GM19395 (cell line): Measurements from ENCODE around the gene PPIF.

Experiments used
- ATAC-seq: cut with Tn5 transposase; IDR thresholded peaks from one replicate; pipeline ENCODE4 v1.9.1; 2021; ENCODE audit warnings: mild to moderate bottlenecking, moderate library complexity; ENCODE audit not compliant: unreplicated experiment

PPIF gene

DNA sequence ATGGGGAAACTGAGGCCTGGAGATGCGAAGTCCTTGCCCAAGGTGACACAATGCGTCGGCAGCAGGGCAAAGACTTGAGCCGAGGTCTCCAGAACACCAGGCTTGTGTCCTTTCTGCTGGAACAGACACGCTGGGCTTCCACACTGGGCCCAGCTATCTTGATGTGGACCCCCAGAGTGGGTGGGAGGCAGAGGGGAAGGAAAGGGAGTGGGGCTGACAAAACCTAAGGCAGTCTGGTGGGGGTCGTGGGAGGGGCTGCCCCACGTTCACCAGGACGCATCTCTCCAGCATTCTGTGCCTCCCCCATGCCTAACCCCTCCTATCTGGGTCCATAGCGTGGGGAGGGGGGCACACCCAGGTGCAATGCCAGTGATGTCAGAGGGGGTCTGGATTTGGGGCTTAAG lies 38.1 kb downstream of the PPIF start:
- no peak for ATAC-seq

GRCh38 chr10:79385804-79386531 lies 38.7 kb downstream of the PPIF start:
- no peak for ATAC-seq

DNA sequence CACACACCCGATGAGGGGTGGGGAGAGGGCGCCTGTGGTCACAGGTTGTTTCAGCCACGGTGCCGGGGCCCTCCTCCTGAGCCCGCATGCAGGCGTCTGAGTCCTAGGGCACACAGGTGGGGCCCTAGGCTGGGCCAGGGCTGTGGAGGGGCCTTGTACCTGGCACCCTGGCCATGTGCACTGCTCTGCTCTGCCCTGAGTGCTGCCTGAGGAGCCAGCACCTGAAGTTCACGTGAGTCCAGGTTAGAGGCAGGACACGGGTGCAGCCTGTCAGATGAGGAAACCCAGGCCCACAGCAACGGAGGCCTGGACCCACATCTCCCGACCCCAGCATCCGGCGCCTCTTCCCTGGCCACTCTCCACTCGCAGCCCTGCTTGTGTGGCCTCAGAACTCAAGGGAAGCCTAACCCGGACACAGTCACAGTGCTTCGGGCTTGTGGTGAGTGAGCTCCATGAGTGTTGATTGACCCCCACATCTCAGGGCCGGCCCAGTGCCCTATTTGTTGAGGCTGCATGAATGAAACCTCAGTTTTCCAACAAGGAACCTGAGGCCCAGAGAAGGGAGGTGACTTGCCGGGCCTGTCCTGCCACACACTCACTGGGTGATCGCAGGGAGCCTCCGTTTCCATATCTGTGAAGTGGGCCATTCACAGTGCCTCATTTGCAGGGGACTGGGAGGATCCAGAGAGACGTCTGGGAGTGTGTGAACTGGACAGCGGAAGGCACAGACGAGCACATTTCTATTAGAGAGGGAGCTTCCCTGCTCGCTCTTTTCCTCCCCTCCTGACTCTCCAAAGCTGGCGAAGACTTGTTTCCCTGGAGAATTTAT lies 39.6 kb downstream of the PPIF start:
- ATAC-seq: no peak

DNA sequence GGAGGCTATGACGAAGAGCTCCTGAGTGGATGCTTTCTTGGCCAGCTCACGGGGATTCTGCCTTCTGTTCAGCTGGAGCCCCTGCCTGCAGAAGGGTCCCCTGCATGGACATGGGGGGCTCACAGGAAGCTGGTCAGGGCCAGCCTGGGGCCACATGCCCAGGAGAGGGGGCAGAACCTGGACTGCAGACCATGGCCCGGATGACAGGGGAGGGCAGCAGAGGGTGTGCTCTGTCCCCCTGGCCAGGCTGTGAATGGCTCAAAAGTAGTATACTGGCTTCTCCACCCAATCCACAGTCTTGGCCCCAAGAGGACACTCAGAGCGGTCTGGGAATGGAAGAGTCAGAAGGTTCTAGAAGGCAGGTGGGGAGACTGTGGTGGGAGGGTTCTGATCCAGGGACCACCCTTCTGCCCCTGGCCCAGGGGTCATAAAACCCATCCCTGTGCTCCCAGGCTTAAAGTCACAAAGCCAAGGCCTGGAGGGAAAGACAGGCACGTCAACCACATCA lies 40.3 kb downstream of the PPIF start:
- no peak for ATAC-seq

GRCh38 chr10:79387974-79388850 lies 40.9 kb downstream of the PPIF start:
- ATAC-seq: no peak

DNA sequence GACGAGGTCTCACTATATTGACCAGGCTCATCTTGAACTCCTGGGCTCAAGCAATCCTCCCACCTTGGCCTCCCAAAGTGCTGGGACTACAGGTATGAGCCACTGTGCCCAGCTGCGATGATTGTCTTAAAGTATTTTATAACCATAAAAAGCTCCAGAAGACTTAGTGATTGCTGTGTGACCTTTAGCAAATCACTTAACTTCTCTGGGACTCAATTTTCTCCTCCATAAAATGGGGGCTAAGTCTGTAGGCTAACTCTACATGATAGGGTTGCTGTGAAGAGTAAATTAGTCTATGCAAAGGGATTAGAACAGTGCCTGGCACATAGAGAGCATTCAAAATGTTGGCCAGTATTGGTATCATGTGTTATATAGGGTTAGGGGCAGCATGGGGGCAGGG lies 42.8 kb downstream of the PPIF start:
- no peak for ATAC-seq

DNA sequence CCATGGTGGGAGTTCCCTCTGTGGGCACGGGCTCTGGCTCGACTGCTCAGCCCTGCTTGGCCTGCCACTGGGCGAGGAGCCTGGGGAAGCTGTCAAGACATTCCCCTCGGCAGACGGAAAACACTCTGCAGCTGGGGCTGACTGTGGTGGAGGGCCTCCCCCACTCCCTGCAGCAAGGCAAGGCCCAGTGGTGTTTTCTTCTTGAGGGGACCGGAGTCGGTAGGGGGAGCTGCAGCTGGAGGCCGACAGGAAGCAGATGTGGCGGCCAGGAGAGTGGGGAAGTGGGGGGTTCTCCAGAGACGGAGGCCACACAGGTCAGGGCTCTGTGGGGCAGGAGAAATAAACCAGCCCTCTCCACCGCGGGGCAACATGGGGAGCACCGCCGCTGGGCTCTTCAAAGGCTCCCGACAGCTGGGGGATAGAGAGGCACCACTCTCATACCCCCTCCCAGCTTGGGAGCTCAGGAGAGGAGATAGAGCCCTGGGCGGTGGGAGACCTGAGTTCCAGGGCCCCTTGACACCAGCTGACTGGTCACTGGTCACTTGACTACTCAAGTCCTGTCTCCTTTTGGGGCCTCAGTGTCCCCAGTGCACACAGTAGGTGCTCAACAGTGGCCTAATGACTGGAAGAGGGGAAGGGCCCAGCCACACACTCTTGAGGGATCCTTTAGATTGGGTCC lies 43.4 kb downstream of the PPIF start:
- ATAC-seq: no peak

DNA sequence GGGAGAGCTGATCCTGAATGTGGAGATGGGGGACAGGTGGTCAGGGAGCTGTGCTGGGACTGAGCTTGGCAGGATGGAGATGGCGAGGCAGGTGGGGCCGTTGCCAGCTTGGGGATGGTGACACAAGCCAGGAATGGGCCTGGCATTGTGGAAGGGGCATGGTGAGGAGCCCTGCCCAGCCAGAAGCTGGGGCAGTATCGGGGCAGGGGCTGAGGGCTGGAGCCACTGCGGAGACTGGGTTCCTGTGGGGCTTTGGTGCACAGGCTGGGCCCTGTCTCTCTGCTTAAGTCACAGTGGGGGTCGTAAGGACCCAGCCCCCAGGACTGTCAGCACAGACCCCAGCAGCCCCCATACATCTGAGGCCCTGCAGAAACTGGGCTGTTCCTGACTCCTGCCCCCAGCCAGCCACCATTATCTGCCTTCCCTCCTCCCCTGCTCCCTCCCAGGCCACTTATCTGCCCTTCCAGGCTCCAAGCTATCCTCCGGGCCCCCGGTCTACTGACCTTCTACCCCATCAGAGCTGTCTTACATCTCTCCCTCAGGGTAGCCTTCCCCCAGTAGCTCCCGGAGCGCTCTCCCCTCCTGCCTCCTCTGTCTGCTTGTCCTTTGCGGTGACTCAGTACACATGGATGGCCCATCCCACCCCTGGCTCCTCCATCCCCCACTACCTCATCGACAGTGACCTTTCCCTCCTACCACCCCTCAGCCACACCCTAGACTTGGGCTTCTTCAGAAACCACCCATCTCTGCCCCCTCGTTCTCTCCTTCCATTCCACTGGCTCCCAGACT lies 44.2 kb downstream of the PPIF start:
- ATAC-seq: no peak

- ATAC-seq: no peak
Observed at GRCh38 chr10:79392020-79392398, 44.7 kb downstream of the PPIF start.

GRCh38 chr10:79392506-79393176 lies 45.4 kb downstream of the PPIF start:
- no peak for ATAC-seq

DNA sequence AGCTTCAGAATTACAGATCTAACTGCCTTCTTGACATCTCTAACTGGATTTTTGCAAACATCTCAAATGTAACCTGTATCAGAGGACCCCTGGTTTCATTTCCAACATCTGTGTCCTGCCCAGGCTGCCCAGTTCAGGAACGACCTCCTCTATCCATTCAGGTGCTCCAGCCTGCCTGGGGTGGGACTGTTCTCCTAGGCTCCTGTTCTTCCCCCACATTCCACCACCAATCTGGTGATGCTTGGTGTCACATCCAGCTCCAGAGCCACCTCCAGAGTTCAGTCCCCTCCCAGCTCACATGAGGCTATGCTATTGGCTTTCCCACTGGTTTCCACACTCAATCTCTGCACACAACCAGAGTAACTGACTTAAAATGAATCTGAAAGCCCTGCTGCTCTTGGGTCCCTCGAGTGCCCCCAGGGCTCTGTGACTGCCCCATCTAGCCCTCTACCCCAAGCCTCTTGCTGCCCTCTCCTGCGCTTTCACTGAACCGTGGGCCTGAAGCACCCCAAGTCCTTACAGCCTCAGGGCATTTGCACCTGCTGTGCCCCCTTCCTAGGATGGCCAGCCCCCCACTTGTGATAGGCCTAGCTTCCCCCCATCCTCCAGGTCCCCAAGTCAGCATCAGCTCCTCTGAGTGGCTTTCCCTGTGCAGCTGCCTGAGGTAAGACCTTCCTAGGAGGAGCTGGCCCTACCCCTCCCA lies 46.1 kb downstream of the PPIF start:
- ATAC-seq: no peak

- ATAC-seq: no peak
Observed at GRCh38 chr10:79393924-79394610, 46.8 kb downstream of the PPIF start.

DNA sequence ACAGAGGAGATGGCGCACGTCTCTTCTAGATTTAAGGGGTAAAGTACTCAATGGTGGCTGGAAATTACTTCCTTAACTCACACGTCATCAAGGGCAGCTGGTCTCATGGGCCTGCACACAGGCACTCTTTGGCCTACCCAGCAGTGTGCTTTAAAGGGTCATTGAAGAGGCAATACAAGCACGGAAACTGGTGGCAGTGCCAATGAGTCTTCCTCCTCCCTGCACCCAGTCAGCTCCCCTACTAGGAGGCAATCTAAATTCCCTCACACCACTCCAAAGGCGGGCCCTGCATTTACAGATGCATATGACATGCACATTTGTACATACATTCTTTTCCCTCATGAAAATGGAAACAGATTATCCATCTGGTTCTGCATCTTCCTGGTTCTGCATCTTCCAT lies 47.4 kb downstream of the PPIF start:
- no peak for ATAC-seq

DNA sequence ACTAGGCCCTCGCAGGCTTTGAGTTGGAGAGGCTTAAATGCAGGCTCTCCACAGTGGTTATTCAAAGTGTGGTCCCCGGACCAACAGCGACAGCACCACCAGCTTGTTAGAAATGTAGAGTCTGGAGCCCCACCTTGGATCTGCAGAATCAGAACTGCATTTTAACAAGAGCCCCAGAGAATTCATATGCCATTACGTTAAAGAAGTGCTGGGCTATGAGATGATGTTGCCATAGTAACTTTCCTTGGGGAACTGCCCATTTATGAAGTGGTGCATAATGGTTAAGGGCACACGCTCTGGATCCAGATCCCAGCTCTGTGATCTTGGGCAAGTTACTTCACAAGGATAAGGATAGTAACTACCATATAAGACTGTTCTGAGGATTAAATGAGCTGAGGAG lies 49.3 kb downstream of the PPIF start:
- no peak for ATAC-seq

- ATAC-seq: no peak
Observed at GRCh38 chr10:79397051-79397450, 49.8 kb downstream of the PPIF start.

DNA sequence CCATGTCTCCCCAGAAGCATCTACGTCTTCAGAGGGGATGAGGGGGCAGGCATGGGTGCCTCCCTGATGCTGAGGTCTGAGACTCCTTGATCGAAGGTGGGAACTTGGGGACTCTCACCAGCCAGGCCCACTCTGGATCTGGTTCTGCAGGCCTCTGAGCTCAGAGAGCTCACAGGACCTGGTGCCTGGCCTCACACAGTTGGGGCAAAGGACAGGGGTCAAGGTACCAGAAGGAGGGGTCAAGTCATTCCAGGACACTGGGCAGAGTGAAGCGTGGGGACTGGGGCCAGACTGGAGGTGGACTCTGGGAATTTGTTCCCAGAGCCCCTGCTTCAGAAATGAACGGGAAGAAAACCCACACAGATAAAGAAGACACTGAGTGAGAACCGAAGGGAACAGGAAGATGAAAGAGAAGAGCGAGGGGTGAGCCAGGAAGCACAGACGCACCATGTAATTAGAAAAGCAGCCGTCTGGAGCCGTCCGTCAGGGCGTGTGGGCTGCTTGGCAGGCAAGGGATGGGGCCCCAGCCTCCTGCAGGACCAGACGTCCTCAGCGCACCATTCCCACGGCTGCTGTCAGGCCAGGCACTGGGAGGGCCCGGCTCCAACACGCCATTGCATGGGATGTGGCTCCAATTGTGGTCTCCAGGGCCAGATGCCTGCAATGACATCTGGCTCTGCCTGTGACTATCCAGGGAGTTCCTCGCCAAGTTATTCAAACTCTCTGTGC lies 50.5 kb downstream of the PPIF start:
- no peak for ATAC-seq

DNA sequence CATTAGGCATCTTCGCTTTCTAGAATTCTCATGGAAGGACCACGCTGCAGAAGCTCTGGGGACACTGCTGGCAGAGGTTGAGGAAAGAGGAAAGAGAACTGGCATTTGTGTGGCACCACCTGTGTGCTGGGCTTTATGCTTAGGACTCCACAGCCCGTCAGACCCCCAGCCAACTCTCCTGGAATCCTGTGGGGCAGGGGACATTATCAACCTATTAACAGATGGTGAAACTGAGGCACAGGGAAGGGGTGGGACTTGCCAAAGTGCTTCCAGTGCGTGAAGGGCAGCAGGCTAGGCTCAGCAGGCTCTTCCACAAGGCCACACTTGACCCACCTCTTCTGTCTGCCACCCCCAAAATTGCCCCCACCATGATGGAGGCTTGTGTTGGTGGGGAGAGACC lies 51.4 kb downstream of the PPIF start:
- ATAC-seq: no peak
